Muscle layer of duodenum (tissue), 2 donors: Measurements from ENCODE around the gene NT5C3A.
A peak's percentile ranks its signal among the peaks of the same experiment; 100 is the strongest.
"Not testable (repeated sequence)": the region's sequence is repeated elsewhere in the genome, so short reads cannot be mapped to it uniquely, and the experiment has no call there.

ENCODE experiments used
- H3K27ac ChIP-seq: one replicate; pipeline ENCODE4 v1.7.0; 2013; ENCODE audit warnings: mild to moderate bottlenecking, low read length
- H3K27me3 ChIP-seq: one replicate; pipeline ENCODE4 v1.7.0; 2013; ENCODE audit warnings: low read depth, mild to moderate bottlenecking, control low read depth, low read length
- H3K36me3 ChIP-seq, 2 donors: one replicate each; pipeline ENCODE4 v1.7.0; 2013; ENCODE audit warnings: low read length in 2 of 2, control low read depth in 1 of 2, mild to moderate bottlenecking in 1 of 2; ENCODE audit not compliant: insufficient read depth in 2 of 2, control insufficient read depth in 1 of 2
- H3K4me1 ChIP-seq, 2 donors: one replicate each; pipeline ENCODE4 v1.7.0; 2013; ENCODE audit warnings: low read length in 2 of 2, mild to moderate bottlenecking in 2 of 2, control low read depth in 1 of 2, moderate library complexity in 1 of 2; ENCODE audit not compliant: insufficient read depth in 2 of 2, control insufficient read depth in 1 of 2
- H3K4me3 ChIP-seq, 2 donors: one replicate each; pipeline ENCODE4 v1.7.0; 2013; ENCODE audit warnings: low read length in 2 of 2, low read depth in 1 of 2, mild to moderate bottlenecking in 1 of 2
- H3K9me3 ChIP-seq, 2 donors: one replicate each; pipeline ENCODE4 v1.7.0; 2013; ENCODE audit warnings: low read length in 2 of 2, control low read depth in 1 of 2, mild to moderate bottlenecking in 1 of 2; ENCODE audit not compliant: control insufficient read depth in 1 of 2
- donor health status: healthy.

Gene NT5C3A

GRCh38 chr7:33062023-33062781 lies at the start of gene NT5C3A:
Gene NT5C3A, minus strand, starts transcription at chr7:33062776. Its CDS starts 71 bp downstream, at chr7:33062705.
- no peaks in the 10 kb centered on the region for H3K36me3 ChIP-seq
- H3K27ac ChIP-seq: peak within 1 kb of the TSS; percentile 67
- H3K27me3 ChIP-seq: no peaks in the 10 kb centered on the region
- peak within 1 kb of the TSS; percentile 83 to 95 for H3K4me3 ChIP-seq
- H3K9me3 ChIP-seq: peaks cover 0 to 10% of the 10 kb centered on the region in 2 donors
- peaks cover 6 to 32% of the 10 kb centered on the region in 2 donors for H3K4me1 ChIP-seq

DNA sequence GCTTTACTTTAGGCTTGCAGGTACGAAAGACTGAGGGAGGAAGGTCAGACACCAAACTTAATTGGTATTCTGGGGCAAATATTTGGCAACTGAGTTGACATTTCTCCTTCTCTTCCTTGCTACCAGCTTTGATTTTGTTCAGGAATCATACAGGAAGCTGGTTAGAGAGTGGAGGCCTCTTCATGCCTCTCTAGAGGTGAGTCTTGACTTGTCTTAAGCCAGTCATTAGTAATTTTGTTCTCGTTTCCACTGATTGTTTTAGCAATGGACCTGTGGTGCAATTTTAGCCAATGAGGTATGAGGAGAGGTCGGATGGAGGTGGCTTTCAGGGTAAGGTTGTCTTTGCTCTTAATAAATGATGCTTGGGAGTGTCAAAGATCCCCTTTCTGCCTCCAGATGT lies 49.0 kb upstream of the NT5C3A start:
- no peaks in the 10 kb centered on the region for H3K36me3 ChIP-seq
- H3K27ac ChIP-seq: no peak overlapping the region
- H3K4me1 ChIP-seq: peaks cover 12 to 24% of the 10 kb centered on the region in 2 donors
- H3K27me3 ChIP-seq: no peaks in the 10 kb centered on the region
- H3K4me3 ChIP-seq: no peak overlapping the region
- H3K9me3 ChIP-seq: no peaks in the 10 kb centered on the region

DNA sequence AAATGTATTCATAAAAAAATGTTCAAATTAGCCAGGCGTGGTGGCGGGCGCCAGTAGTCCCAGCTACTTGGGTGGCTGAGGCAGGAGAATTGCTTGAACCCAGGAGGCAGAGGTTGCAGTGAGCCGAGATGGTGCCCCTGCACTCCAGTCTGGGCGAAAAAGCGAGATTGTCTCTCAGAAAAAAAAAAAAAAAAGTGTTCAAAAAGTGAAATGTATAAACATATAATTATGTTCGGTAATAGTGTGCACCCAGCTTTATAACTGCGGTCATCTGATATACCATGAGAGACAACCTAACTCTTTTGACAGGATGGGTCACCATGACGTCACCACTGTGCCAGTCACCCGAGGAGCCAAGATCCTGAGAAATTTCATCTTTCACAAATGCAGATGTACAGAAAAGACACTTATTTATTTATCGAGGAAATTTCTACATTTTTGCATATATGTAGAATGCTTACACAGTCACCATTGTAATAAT lies 47.2 kb upstream of the NT5C3A start:
- Histone ChIP-seq H3K9me3 (no peaks in the 10 kb centered on the region), H3K4me3 (peak overlapping the region; percentile 37 to 97), H3K27ac (no peak overlapping the region), H3K4me1 (peaks cover 12 to 36% of the 10 kb centered on the region in 2 donors), H3K27me3 (no peaks in the 10 kb centered on the region), H3K36me3 (no peaks in the 10 kb centered on the region)

DNA sequence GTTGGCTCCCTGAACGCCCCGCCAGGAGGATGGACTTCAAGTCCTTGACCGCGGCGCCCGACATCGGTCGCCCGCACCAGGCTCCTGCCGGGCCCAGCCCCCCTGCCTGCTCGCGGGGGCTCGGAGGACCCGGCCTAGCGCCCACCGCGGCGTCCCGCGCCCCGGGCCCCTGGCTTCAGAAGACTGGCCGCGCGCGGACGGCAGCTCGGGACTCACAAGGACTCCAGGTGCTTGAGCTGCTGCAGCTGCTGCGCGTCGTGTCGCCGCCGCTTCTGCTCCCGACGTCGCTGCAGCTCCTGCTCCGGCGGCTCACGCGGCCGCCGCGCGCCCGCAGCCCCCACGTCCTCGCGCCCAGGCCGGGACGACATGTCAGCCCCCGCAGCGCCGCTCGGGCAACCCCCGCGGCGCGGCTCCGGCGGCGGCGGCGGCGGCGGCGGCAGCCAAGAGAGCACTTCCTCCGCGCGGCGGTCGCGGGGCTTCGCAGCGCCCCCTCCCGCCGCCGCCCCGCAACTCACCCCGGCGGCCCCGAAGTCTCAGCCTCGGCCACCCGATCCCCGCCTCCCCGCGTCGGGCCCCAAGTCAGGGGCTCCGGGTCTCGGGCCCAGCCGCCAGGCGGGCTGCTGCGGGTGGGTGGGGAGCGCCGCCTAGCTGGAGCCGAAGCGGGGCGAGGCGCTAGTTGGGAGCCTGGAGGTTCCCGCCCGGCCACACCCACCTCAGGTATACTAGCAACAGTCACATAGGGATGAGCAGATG lies 46.6 kb upstream of the NT5C3A start, which contains the start of gene RP9:
Gene RP9, minus strand, starts transcription at position 400 of the 753 bp plus-strand sequence. Its CDS starts 32 bp downstream, at position 368.
- Histone ChIP-seq H3K4me1 (peaks cover 12 to 36% of the 10 kb centered on the region in 2 donors), H3K9me3 (no peaks in the 10 kb centered on the region), H3K36me3 (no peaks in the 10 kb centered on the region), H3K27ac (peak within 1 kb of the TSS; percentile 3), H3K4me3 (peak within 1 kb of the TSS; percentile 89 to 97), H3K27me3 (no peaks in the 10 kb centered on the region)

DNA sequence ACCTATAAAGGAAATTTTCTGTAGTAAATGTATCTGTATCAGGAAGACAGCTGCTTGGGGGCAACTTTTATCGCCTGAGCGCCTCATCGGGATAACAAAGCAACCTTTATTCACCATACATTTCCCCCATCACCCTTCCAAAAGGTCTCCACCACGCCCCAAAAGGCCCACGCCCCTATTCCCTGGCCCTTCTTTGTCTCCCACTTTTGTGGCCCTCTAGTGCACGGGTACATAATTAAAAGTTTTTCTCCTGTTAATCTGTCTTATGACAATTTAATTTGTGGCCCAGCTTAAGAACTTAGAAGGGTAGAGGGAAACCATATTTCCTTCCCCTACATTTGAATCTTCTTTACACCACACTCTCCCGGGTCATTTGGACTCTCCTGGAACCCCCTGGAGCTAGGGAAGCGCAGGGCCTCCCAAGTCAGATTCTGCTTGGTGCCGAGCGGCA lies 46.0 kb upstream of the NT5C3A start:
- Histone ChIP-seq H3K4me3 (peak overlapping the region; percentile 89 to 97), H3K4me1 (peaks cover 12 to 36% of the 10 kb centered on the region in 2 donors), H3K27ac (peak overlapping the region; percentile 3)

GRCh38 chr7:33107136-33108066 lies 44.8 kb upstream of the NT5C3A start:
- no peaks in the 10 kb centered on the region for H3K9me3 ChIP-seq
- H3K36me3 ChIP-seq: peaks cover 10 to 12% of the 10 kb centered on the region in 2 donors
- H3K4me1 ChIP-seq: peaks cover 12 to 36% of the 10 kb centered on the region in 2 donors
- no peaks in the 10 kb centered on the region for H3K27me3 ChIP-seq
- peak overlapping the region; percentile 89 to 97 for H3K4me3 ChIP-seq
- H3K27ac ChIP-seq: no peak overlapping the region

More for the DNA sequence above, 46.0 kb upstream of the NT5C3A start:
- H3K9me3 ChIP-seq: no peaks in the 10 kb centered on the region
- no peaks in the 10 kb centered on the region for H3K27me3 ChIP-seq
- peaks cover 0 to under 1% of the 10 kb centered on the region in 2 donors for H3K36me3 ChIP-seq

GRCh38 chr7:33101906-33102305 lies 39.3 kb upstream of the NT5C3A start:
- Histone ChIP-seq H3K4me3 (no peak overlapping the region), H3K9me3 (no peaks in the 10 kb centered on the region), H3K36me3 (peaks cover 39 to 48% of the 10 kb centered on the region in 2 donors)

GRCh38 chr7:33100770-33101169 lies 38.2 kb upstream of the NT5C3A start:
- Histone ChIP-seq H3K4me3 (no peak overlapping the region), H3K36me3 (peaks cover 47 to 58% of the 10 kb centered on the region in 2 donors), H3K4me1 (peaks cover 0 to 8% of the 10 kb centered on the region in 2 donors), H3K27me3 (no peaks in the 10 kb centered on the region), H3K27ac (no peak overlapping the region), H3K9me3 (no peaks in the 10 kb centered on the region)

More at GRCh38 chr7:33101906-33102305, 39.3 kb upstream of the NT5C3A start:
- Histone ChIP-seq H3K4me1 (peaks cover 0 to 20% of the 10 kb centered on the region in 2 donors), H3K27ac (no peak overlapping the region), H3K27me3 (no peaks in the 10 kb centered on the region)

DNA sequence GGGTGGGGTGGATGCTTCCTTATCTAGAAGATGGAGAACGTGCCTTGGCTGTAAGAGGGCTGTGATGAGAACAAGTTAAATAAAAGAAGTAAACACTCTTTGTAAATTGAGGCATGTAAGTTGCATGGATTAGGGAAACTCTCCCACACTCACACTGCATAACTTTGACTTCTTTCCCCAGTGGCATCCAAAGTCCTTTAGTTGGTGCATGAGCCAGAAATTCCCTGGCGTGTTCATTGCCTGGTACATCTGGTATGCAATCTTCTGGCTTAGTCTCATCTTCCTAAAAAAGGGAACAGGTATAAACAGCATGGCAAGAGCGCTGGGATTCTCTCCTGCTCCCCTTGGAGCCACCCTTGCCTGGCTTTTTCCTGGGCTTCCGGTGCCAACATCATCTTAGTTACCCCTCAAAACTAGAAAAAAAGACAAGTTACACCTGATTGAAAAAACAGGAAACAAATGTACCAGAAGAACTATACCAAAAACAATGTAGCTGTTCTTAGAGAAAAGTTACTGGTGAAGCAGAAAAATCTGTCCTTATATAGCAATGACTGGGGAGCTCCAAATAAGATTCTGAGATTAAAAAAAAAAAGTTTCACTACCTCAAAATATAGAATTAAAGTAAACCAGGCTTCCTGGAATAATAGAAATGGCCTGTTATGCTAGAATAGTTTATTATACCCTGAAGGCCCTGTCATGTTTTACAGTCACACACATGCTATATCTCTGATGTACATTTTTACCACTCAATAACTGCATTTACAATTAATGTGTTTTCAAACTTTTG lies 36.8 kb upstream of the NT5C3A start:
- Histone ChIP-seq H3K9me3 (no peaks in the 10 kb centered on the region), H3K27me3 (no peaks in the 10 kb centered on the region), H3K4me1 (peaks cover 0 to 5% of the 10 kb centered on the region in 2 donors), H3K4me3 (no peak overlapping the region), H3K36me3 (peaks cover 49 to 66% of the 10 kb centered on the region in 2 donors), H3K27ac (no peak overlapping the region)

GRCh38 chr7:33094745-33095275 lies 32.2 kb upstream of the NT5C3A start:
- not testable (repeated sequence) for H3K4me1 ChIP-seq, H3K4me3 ChIP-seq, H3K27me3 ChIP-seq, H3K27ac ChIP-seq, H3K9me3 ChIP-seq
- H3K36me3 ChIP-seq: peaks cover 31 to 47% of the 10 kb centered on the region in 2 donors
